Fibroblast of lung (primary cell): ENCODE results near the gene DPEP1. TPM values are rescaled to one million over a fixed set of nuclear protein-coding genes. Genes with fewer than 3 reads are reported as not detected.

Experiments
- DNase-seq, 2 donors: peaks; one replicate each; pipeline versions ENCODE4 v3.0.0 to v3.0.0-alpha.2; 2010; ENCODE audit warnings: low read depth in 2 of 2
- H2AFZ ChIP-seq: 2 replicates; pipeline ENCODE4 v1.5.1; 2012; ENCODE audit warnings: low read length, control low read depth, inconsistent platforms
- H3K27ac ChIP-seq: 2 replicates; pipeline ENCODE4 v1.5.1; 2011; ENCODE audit warnings: low read length, control low read depth; ENCODE audit not compliant: insufficient read depth
- H3K27me3 ChIP-seq: 2 replicates; pipeline ENCODE4 v1.5.1; 2011; ENCODE audit warnings: mild to moderate bottlenecking, low read length; ENCODE audit not compliant: control insufficient read depth, insufficient read depth
- H3K36me3 ChIP-seq: 2 replicates; pipeline ENCODE4 v1.5.1; 2011; ENCODE audit warnings: low read length; ENCODE audit not compliant: control insufficient read depth, insufficient read depth
- H3K4me1 ChIP-seq: 2 replicates; pipeline ENCODE4 v1.5.1; 2011; ENCODE audit warnings: low read length; ENCODE audit not compliant: control insufficient read depth, insufficient read depth; ENCODE audit errors: extremely low read depth
- H3K4me2 ChIP-seq: 2 replicates; pipeline ENCODE4 v1.5.1; 2011; ENCODE audit warnings: low read length, control low read depth; ENCODE audit not compliant: insufficient read depth; ENCODE audit errors: extremely low read depth
- H3K4me3 ChIP-seq, 4 experiments: fragments of 200-600 bp in 1 of 4; sonication (generic) in 1 of 4; replicated peaks in 1 of 4; 2 replicates each; pipeline ENCODE4 v1.5.1; 2011 to 2016; ENCODE audit warnings: low read length in 4 of 4, low read depth in 3 of 4, mild to moderate bottlenecking in 3 of 4, control low read depth in 2 of 4, inconsistent platforms in 1 of 4, mixed read lengths in 1 of 4; ENCODE audit not compliant: insufficient read depth in 1 of 4; ENCODE audit errors: control extremely low read depth in 1 of 4
- H3K79me2 ChIP-seq: 2 replicates; pipeline ENCODE4 v1.5.1; 2012; ENCODE audit warnings: mild to moderate bottlenecking, low read length, inconsistent platforms; ENCODE audit not compliant: control insufficient read depth, insufficient read depth
- H3K9ac ChIP-seq: 2 replicates; pipeline ENCODE4 v1.5.1; 2011; ENCODE audit warnings: mild to moderate bottlenecking, low read length, control low read depth; ENCODE audit not compliant: insufficient read depth
- H3K9me3 ChIP-seq: 2 replicates; pipeline ENCODE4 v1.5.1; 2012; ENCODE audit warnings: low read depth, low read length; ENCODE audit not compliant: control insufficient read depth, insufficient read depth
- H4K20me1 ChIP-seq: 2 replicates; pipeline ENCODE4 v1.5.1; 2011; ENCODE audit warnings: low read length; ENCODE audit not compliant: control insufficient read depth, insufficient read depth; ENCODE audit errors: extremely low read depth
- EZH2 ChIP-seq: IDR thresholded peaks from 2 replicates; pipeline ENCODE4 v1.5.1; 2012; ENCODE audit warnings: low read length, control low read depth, mild to moderate bottlenecking; ENCODE audit errors: missing control alignments
- polyA plus RNA-seq, 2 donors: library from polyadenylated mRNA; depleted of rRNA in 1 of 2; stranded (reverse) in 1 of 2; unstranded in 1 of 2; fragments of >200 nt; gene quantifications; 2 replicates each; pipeline ENCODE4 v1.2.1, GENCODE V29; 2011 to 2012; ENCODE audit warnings: missing spikeins in 1 of 2
- total RNA-seq: library from RNA; depleted of rRNA; stranded (reverse); fragments of >200 nt; gene quantifications from 2 replicates; pipeline ENCODE4 v1.2.1, GENCODE V29; 2014
- TF ChIP-seq, protein P1 (sequence below), 2 donors: IDR thresholded peaks in 1 of 2; conservative IDR thresholded peaks in 1 of 2; 1 replicate in 1 of 2; 2 replicates in 1 of 2; pipeline ENCODE4 v1.5.1; 2011 to 2012; ENCODE audit warnings: low read length in 2 of 2, control low read depth in 1 of 2, inconsistent platforms in 1 of 2, low read depth in 1 of 2, mild to moderate bottlenecking in 1 of 2

Gene DPEP1
- total and polyA plus RNA-seq, 2 donors (not counting 1 experiment from before 2014, with no cell fraction given) = 0.17 TPM; not detected in 1

DNA sequence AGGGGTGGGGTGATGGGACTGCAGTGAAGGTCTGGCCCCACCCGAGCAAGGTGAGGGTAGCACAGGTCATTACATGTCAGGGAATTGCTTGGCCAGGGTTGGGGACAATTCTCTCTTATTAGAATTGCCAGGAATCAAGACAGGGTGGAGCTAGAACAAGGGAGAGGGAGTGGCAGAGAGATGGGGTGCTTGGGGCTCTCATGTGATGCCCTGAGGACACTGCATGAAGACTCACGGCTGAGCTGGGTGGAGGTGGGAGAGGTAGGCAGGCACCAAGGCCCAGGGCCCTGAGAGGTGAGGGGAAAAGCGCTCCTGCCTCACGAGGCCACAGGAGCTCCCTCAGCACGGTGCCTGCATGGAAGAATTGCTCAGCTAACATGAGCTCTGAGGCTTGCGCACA, 3.6 kb downstream of the DPEP1 start:
- DNase-seq = no peak
- no peak overlapping the region for H3K4me3 ChIP-seq
- H3K4me1 ChIP-seq = no peaks in the 10 kb centered on the region
- no peaks in the 10 kb centered on the region for H3K79me2 ChIP-seq
- no peaks in the 10 kb centered on the region for H3K27me3 ChIP-seq
- no peaks in the 10 kb centered on the region for H4K20me1 ChIP-seq
- H3K4me2 ChIP-seq = no peak overlapping the region
- TF ChIP-seq, protein P1, sequence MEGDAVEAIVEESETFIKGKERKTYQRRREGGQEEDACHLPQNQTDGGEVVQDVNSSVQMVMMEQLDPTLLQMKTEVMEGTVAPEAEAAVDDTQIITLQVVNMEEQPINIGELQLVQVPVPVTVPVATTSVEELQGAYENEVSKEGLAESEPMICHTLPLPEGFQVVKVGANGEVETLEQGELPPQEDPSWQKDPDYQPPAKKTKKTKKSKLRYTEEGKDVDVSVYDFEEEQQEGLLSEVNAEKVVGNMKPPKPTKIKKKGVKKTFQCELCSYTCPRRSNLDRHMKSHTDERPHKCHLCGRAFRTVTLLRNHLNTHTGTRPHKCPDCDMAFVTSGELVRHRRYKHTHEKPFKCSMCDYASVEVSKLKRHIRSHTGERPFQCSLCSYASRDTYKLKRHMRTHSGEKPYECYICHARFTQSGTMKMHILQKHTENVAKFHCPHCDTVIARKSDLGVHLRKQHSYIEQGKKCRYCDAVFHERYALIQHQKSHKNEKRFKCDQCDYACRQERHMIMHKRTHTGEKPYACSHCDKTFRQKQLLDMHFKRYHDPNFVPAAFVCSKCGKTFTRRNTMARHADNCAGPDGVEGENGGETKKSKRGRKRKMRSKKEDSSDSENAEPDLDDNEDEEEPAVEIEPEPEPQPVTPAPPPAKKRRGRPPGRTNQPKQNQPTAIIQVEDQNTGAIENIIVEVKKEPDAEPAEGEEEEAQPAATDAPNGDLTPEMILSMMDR (conservative IDR thresholded peaks at IDR 0.05 in 1 of 2, IDR thresholded peaks at IDR 0.05 in 1 of 2; ENCODE audit: low read depth in 1 of 2, low read length in 2 of 2) = no peak
- TF ChIP-seq EZH2 = no peak
- H3K36me3 ChIP-seq = no peaks in the 10 kb centered on the region
- H2AFZ ChIP-seq = no peak overlapping the region
- H3K9ac ChIP-seq = no peak overlapping the region
- no peak overlapping the region for H3K27ac ChIP-seq
- H3K9me3 ChIP-seq = no peaks in the 10 kb centered on the region

DNA sequence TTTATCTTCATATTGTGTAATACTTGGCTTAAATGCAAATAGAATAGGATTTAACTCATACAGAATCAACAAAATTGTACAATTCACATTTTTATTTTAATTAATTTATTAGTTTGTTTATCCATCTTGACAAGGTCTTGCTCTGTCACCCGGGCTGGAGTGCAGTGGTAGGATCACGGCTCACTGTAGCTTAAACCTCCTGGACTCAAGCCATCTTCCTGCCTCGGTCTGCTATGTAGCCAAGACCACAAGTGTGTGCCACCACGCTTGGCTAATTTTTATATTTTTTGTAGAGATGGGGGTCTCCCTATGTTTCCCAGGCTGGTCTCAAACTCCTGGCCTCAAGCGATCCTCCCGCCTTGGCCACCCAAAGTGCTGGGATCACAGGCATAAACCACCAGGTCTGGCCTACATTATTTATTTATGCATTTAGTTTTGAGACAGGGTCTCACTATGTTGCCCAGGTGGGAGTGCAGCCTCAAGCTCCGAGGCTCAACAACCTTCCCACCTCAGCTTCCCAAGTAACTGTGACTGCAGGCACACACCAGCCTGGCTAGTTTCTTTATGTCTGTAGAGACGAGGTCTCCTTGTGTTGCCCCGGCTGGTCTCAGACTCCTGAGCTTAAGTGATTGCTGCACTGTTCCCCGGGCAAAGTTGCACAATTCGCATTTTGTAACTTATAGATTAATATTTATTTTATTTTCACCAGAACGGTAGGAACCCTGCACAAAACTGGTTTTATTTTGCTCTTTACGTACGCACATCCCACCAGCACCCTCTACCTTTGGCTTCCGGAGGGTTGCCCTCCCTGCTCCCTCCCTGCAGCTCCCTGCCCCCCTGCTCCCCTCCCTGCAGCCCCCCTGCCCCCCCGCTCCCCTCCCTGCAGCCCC, 4.9 kb downstream of the DPEP1 start:
- Histone ChIP-seq H3K4me2 (no peak overlapping the region), H4K20me1 (no peaks in the 10 kb centered on the region), H3K4me3 (no peak overlapping the region), H3K36me3 (no peaks in the 10 kb centered on the region), H3K9me3 (no peaks in the 10 kb centered on the region), H2AFZ (no peak overlapping the region), H3K9ac (no peak overlapping the region), H3K27me3 (peaks cover 5% of the 10 kb centered on the region), H3K4me1 (no peaks in the 10 kb centered on the region), H3K79me2 (no peaks in the 10 kb centered on the region), H3K27ac (no peak overlapping the region)
- DNase-seq = peak in 1 of 2 donors; percentile 66
- no peak for TF ChIP-seq EZH2
- TF ChIP-seq, protein P1 (conservative IDR thresholded peaks at IDR 0.05 in 1 of 2, IDR thresholded peaks at IDR 0.05 in 1 of 2; ENCODE audit: low read depth in 1 of 2, low read length in 2 of 2) = no peak

DNA sequence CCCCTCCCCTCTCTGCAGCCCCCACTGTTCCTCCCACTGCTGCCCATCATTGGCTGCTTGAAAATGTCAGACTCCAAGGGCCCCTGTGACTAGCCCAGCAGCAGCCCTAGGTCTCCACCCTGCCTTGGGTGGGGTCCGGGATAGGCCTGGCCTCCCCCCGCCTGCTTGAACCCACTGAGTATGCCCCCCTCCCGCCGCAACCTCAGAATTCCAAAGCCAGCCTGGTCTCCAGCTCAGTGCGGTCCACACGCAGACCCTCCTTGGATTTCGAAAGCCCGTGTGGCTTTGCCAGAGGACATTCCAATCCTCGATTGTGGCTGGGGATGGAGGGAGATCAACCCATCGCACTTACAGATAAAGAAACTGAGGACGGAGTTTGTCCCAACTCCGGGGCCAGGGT, 6.4 kb downstream of the DPEP1 start:
- Histone ChIP-seq H3K4me1 (no peaks in the 10 kb centered on the region), H3K9me3 (no peaks in the 10 kb centered on the region), H3K27me3 (peaks cover 13% of the 10 kb centered on the region), H3K36me3 (no peaks in the 10 kb centered on the region), H2AFZ (no peak overlapping the region), H4K20me1 (no peaks in the 10 kb centered on the region), H3K79me2 (no peaks in the 10 kb centered on the region), H3K4me2 (no peak overlapping the region), H3K4me3 (no peak overlapping the region), H3K9ac (no peak overlapping the region), H3K27ac (no peak overlapping the region)
- TF ChIP-seq, protein P1 (conservative IDR thresholded peaks at IDR 0.05 in 1 of 2, IDR thresholded peaks at IDR 0.05 in 1 of 2; ENCODE audit: low read depth in 1 of 2, low read length in 2 of 2) = no peak
- TF ChIP-seq EZH2 = no peak
- DNase-seq = peak in 1 of 2 donors; percentile 68
